ENCODE data around the gene SYT2. TPM values are rescaled to one million over a fixed set of nuclear protein-coding genes. Genes with fewer than 3 reads are reported as not detected.
"Not testable (repeated sequence)": the region's sequence is repeated elsewhere in the genome, so short reads cannot be mapped to it uniquely, and the experiment has no call there.

SYT2 gene
- total RNA-seq, 1 donor from 2014 or later, result not detected

- DNase-seq (ENCODE audit: low read depth in 2 of 2), result no peak
Observed at GRCh38 chr1:202572867-202573266, 137.4 kb downstream of the SYT2 start.

GRCh38 chr1:202571719-202572339 lies 138.4 kb downstream of the SYT2 start:
- peak in 1 of 2 donors; percentile 43 for DNase-seq (ENCODE audit: low read depth in 2 of 2)

- DNase-seq (ENCODE audit: low read depth in 2 of 2), result no peak
Observed at GRCh38 chr1:202569393-202570322, 140.6 kb downstream of the SYT2 start.

GRCh38 chr1:202568826-202569225 lies 141.4 kb downstream of the SYT2 start:
- no peak for DNase-seq (ENCODE audit: low read depth in 2 of 2)

- DNase-seq (ENCODE audit: low read depth in 2 of 2), result no peak
Observed at GRCh38 chr1:202568410-202568809, 141.8 kb downstream of the SYT2 start.

- no peak for DNase-seq (ENCODE audit: low read depth in 2 of 2)
Observed at GRCh38 chr1:202567738-202568137, 142.5 kb downstream of the SYT2 start.

GRCh38 chr1:202565890-202566602 lies 144.2 kb downstream of the SYT2 start:
- DNase-seq (ENCODE audit: low read depth in 2 of 2), result no peak

- no peak for DNase-seq (ENCODE audit: low read depth in 2 of 2)
Observed at GRCh38 chr1:202564958-202565495, 145.2 kb downstream of the SYT2 start.

- no peak for DNase-seq (ENCODE audit: low read depth in 2 of 2)
Observed at GRCh38 chr1:202563818-202564217, 146.4 kb downstream of the SYT2 start.

- no peak for DNase-seq (ENCODE audit: low read depth in 2 of 2)
Observed at GRCh38 chr1:202562444-202563060, 147.7 kb downstream of the SYT2 start.

GRCh38 chr1:202561726-202562443 lies 148.4 kb downstream of the SYT2 start:
- DNase-seq (ENCODE audit: low read depth in 2 of 2), result no peak

GRCh38 chr1:202561240-202561639 lies 149.0 kb downstream of the SYT2 start:
- no peak for DNase-seq (ENCODE audit: low read depth in 2 of 2)

- not testable (repeated sequence) for DNase-seq (ENCODE audit: low read depth in 2 of 2)
Observed at GRCh38 chr1:202557662-202558061, 152.6 kb downstream of the SYT2 start.

- DNase-seq (ENCODE audit: low read depth in 2 of 2), result not testable (repeated sequence)
Observed at GRCh38 chr1:202556037-202556436, 154.2 kb downstream of the SYT2 start.

- DNase-seq (ENCODE audit: low read depth in 2 of 2), result not testable (repeated sequence)
Observed at GRCh38 chr1:202554619-202555018, 155.6 kb downstream of the SYT2 start.

GRCh38 chr1:202553560-202554038 lies 156.7 kb downstream of the SYT2 start:
- no peak for DNase-seq (ENCODE audit: low read depth in 2 of 2)

GRCh38 chr1:202553078-202553477 lies 157.2 kb downstream of the SYT2 start:
- DNase-seq (ENCODE audit: low read depth in 2 of 2), result not testable (repeated sequence)

- DNase-seq (ENCODE audit: low read depth in 2 of 2), result not testable (repeated sequence)
Observed at GRCh38 chr1:202552615-202553014, 157.6 kb downstream of the SYT2 start.

GRCh38 chr1:202551683-202552082 lies 158.6 kb downstream of the SYT2 start:
- no peak for DNase-seq (ENCODE audit: low read depth in 2 of 2)

- not testable (repeated sequence) for DNase-seq (ENCODE audit: low read depth in 2 of 2)
Observed at GRCh38 chr1:202550088-202550487, 160.2 kb downstream of the SYT2 start.
